ENCODE measurements around the gene ADH5.
"Not testable (repeated sequence)": the region's sequence is repeated elsewhere in the genome, so short reads cannot be mapped to it uniquely, and the experiment has no call there.

The ADH5 gene

DNA sequence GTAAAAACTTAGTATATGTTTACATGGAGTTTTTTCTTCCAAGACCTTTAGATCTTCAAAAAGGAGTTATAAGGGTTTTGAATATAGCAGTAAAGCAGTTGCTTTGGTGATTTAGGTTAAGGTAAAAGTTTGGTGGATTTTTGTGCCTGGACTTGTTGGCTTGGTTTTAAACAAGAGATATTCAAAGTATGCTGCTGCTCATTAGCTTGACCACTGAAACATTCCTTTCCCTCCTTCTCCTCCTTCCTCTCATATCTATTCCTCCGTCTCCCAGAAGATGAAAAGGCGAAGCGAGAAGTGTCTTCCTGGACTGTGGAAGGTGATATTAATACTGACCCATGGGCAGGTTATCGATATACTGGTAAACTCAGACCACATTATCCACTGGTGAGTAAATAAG, 54.6 kb downstream of the ADH5 start:
- DNase-seq (ENCODE audit: low read depth in 1 of 2, low spot score in 1 of 2) = no peak

DNA sequence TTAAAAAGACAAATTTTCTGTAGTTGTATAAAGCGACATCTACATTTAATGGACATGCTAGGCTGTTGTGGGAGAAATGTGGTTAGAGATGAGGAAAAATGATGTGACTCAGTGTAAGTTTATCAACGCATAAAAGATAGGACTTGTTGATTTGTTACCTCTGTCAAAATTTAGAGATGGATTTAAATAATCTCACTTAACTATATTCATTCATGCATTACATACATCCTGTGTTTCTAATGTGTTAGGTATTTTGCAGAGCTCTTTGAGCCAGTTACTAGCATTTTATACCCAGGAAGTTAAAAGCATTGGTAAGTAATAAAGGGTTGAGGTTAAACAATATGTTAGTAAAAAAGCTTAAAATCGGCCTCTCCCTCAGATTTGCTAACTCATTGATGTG, 58.7 kb downstream of the ADH5 start:
- no peak for DNase-seq (ENCODE audit: low read depth in 1 of 2, low spot score in 1 of 2)

DNA sequence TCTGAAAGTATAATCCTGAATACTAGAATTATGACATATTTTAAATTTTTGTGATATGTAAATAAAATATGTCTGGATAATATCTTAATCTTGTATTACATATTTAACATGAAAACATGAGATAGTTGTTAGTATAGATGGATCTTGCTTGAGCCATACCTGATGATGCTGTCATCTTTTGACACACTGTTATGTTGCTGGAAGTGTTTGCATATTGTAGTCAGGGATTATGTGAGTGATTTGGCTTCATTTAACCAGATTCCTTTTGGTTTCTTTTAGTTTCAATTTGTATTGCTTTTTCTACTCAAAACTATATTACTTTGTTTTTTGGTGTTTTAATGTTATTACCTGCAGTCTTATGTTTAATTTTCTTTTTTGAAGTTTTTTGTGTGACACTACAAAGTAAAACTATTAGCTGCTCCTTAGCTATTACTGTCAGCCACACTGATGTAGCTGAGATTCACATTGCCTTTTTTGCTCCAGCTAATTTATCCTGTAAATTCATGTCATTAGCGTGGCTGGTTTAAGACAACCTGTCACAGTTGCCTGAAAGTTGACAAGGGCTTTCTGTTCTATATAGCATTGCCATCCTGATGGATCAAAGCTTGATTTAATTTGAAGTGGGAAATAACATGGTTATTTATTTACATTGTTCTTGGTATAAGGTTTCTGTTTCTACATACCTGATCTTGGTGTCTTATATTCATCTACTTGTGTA, 59.4 kb downstream of the ADH5 start:
- DNase-seq (ENCODE audit: low read depth in 1 of 2, low spot score in 1 of 2) = no peak

DNA sequence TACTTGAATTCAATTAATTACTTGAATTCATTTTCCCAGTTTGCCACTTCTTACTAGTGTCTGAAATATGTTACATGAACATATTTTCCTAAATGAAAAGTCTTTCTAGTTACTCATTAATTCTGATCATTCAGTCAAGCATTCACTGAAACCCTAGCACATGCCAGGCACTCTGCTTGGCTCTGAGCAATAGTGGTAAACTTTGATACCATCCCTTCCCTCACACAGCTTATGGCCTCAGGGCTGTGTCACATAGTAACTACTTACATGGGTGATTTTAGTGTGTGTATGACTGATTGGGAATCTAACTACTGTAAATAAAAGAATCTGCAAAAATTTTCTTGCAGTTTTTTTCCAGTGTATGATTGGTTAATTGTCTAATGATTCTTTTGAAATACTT, 60.4 kb downstream of the ADH5 start:
- no peak for DNase-seq (ENCODE audit: low read depth in 1 of 2, low spot score in 1 of 2)

GRCh38 chr4:99027304-99027703, 61.3 kb downstream of the ADH5 start:
- no peak for DNase-seq (ENCODE audit: low read depth in 1 of 2, low spot score in 1 of 2)

DNA sequence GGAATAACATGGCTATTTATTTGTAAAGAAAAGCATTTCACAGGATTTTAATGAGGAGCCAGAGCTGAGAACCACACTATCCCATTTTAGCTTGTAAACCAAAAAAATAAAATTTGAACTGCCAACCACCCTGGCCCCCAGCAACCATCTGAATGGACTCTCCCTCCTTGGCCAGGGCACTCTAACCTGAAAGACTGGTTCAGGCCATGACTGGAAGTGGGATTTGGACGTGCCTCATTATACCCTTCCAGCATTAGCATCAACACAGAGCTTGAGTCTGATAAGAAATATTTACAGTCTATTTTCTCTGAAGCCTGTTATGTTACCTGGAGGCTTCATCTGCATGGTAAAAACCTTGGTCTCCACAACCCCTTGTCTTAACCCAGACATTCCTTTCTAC, 63.1 kb downstream of the ADH5 start:
- DNase-seq (ENCODE audit: low read depth in 1 of 2, low spot score in 1 of 2) = no peak

DNA sequence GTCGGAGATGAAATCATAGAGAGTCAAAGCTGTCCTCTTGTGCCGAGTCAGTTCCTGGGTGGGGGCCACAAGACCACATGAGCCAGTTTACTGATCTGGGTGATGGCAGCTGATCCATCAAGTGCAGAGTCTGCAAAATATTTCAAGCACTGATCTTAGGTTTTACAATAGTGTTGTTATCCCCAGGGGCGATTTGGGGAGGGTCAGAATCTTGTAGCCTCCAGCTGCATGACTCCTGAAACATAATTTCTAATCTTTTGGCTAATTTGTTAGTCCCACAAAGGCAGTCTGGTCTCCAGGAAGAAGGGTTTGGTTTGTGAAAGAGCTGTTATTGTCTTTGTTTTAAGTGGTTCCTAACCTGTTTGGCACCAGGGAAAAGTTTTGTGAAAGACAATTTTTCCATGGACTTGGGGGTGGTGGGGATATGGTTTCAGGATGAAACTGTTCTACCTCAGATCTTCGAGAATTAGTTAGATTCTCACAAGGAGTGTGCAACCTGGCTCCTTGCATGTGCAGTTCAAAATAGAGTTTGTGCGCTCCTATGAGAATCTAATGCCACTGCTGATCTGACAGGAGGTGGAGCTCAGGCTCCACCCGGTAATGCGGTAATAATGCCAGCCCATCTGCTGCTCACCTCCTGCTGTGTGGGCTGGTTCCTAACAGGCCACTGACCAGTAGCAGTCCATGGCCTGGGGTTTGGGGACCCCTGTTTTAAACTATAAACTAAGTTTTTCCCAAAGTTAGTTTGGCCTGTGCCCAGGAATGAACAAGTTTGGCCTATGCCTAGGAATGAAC, 63.9 kb downstream of the ADH5 start:
- no peak for DNase-seq (ENCODE audit: low read depth in 1 of 2, low spot score in 1 of 2)

DNA sequence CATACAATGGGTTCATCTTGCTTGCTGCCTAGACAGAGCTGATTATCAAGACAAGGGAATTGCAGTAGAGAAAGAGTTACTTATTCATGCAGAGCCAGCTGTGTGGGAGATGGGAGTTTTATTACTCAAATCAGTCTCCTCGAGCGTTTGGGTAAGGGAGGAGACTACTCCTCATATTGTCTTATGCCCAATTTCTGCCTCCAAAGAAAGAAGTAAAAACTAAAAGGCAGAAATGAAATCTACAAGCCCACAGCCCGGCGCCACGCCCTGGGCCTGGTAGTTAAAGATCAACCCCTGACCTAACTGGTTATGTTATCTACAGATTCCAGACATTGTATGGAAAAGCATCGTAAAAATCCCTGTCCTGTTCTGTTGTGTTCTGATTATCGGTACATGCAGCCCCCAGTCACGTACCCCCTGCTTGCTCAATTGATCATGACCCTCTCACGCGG, 64.8 kb downstream of the ADH5 start:
- DNase-seq (ENCODE audit: low read depth in 1 of 2, low spot score in 1 of 2) = not testable (repeated sequence)

DNA sequence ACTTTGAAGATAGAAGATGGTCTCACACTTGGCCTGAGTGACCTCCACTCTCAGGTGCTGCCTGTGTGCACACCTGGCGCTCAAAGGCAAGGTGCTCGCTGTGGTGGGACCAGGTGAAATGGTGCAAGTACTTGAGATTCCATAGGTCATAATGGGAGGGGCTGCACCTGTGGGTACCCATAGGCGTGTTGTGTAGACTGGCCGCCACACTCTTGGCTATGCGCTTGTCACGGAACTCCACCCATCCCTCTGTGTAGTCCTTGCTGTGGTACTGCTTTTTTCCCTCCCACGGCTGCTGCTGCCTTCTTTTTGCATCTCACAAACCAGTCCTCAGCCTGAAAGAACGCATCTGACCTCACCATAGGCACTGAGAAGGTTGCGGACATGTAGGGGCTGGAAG, 66.0 kb downstream of the ADH5 start:
- no peak for DNase-seq (ENCODE audit: low read depth in 1 of 2, low spot score in 1 of 2)

GRCh38 chr4:99021386-99021785, 67.2 kb downstream of the ADH5 start:
- no peak for DNase-seq (ENCODE audit: low read depth in 1 of 2, low spot score in 1 of 2)

Measured in stimulated activated CD4-positive, alpha-beta T cell treated with anti-CD3 and anti-CD28 coated beads, Interleukin-15, amount 100 ng/mL, for 1 hour (primary cell).